Coronary artery (tissue), 2 donors: ENCODE data around the gene PDCD5.

Experiments
- DNase-seq: peaks from one replicate; pipeline ENCODE4 v3.0.0-alpha.2; 2017; ENCODE audit warnings: low spot score
- H3K27ac ChIP-seq, 2 donors: fragments of 200-600 bp; sonication (generic); one replicate each; pipeline ENCODE4 v1.5.1; 2016 to 2019
- H3K4me3 ChIP-seq: fragments of 200-600 bp; sonication (generic); 2 replicates; pipeline ENCODE4 v1.5.1; 2016; ENCODE audit warnings: mild to moderate bottlenecking, moderate library complexity
- TF ChIP-seq, protein P1 (sequence below): fragments of 200-600 bp; sonication (generic); IDR thresholded peaks from one replicate; pipeline ENCODE4 v1.5.1; 2019; ENCODE audit warnings: antibody characterized with exemption

Gene PDCD5

DNA sequence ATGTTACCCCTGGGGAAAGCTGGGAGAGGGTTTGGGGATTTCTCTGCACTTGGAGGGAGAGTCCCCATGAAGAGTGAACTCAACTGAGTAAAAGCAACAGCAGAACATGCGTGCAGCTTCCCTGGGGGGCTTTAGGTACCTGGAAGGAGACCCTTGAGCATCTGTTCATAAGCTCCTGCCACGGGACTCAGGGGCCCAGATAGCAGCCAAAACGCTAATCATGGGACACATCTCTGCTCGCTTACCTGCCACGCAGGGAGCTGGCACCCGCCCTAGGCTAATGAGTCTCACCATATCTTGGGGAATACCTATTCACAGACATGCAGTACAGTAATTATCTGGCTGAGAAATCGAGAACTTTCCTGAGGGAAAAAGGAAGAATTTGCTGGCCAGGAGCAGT lies 33.9 kb downstream of the PDCD5 start:
- H3K4me3 ChIP-seq = no peak overlapping the region
- no peak overlapping the region for H3K27ac ChIP-seq
- no peak for DNase-seq
- TF ChIP-seq, protein P1, sequence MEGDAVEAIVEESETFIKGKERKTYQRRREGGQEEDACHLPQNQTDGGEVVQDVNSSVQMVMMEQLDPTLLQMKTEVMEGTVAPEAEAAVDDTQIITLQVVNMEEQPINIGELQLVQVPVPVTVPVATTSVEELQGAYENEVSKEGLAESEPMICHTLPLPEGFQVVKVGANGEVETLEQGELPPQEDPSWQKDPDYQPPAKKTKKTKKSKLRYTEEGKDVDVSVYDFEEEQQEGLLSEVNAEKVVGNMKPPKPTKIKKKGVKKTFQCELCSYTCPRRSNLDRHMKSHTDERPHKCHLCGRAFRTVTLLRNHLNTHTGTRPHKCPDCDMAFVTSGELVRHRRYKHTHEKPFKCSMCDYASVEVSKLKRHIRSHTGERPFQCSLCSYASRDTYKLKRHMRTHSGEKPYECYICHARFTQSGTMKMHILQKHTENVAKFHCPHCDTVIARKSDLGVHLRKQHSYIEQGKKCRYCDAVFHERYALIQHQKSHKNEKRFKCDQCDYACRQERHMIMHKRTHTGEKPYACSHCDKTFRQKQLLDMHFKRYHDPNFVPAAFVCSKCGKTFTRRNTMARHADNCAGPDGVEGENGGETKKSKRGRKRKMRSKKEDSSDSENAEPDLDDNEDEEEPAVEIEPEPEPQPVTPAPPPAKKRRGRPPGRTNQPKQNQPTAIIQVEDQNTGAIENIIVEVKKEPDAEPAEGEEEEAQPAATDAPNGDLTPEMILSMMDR = no peak

DNA sequence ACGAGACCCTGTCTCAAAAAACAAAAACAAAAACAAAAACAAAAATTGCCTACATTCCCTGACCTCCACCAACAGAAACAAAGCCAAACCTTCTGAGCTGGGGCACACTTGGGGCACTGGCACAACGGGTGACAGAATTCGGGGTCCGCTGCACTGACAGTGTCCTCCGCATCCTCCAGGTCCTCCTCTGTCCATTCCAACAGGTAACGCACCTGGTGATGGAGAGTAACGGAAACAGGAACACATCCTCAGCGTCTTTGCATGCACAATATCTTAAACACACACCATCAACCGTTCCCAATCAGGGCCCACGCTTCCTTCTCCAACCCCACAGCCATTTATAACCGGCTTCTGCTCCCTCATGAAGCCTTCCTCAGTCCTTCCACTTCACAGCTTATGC lies 34.6 kb downstream of the PDCD5 start:
- no peak overlapping the region for H3K4me3 ChIP-seq
- TF ChIP-seq, protein P1 = no peak
- no peak overlapping the region for H3K27ac ChIP-seq
- DNase-seq = no peak

DNA sequence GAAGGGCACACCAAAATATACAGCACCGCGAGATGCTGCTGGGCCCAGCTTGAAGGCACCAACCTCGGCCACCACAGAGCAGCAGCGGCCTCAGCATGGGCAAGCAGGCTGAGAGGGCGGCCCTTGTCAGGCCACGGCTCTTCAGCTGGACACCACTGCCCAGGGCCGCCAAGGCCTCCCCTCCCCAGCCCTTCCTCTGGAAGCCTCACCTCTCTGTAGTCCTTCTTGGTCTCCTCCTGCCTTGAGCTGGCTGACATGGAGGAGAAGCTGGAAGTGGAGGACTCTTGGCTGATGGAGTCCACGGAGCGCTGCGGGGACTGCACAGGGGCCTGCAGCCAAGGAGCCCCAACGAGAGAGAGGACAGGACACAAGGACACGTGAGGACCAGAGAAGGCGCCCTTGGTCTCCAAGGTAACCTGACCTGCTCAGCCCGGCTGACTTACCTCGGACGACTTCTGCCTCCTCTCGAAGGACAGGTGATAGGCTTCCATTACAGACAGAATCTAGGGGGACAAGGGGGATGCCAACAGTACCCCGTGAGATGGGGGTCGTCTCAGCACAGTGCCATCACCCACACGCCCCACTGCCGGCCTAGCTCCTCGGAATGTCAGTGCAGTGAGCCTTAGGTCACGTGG lies 38.2 kb downstream of the PDCD5 start:
- no peak overlapping the region for H3K4me3 ChIP-seq
- H3K27ac ChIP-seq = no peak overlapping the region
- TF ChIP-seq, protein P1 = no peak
- no peak for DNase-seq

DNA sequence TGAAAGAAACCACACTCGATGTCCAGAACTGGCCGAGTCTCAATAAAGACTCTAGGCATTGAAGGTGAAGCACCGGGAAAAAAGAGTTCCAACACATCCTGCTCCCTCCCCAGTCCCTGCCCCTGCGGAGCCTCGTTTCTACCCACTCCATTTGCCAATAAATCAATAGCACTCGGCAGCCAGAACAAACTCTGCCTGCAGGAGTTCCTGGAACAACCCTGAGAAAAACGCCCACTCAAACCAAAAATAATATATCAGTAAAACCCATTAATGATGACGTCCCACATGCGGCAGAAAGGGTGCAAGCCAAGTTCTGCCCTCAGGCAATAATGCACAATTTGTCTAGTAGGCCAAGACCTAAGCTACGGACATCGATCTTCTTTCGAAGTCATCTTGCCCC lies 41.0 kb downstream of the PDCD5 start:
- TF ChIP-seq, protein P1 = no peak
- Histone ChIP-seq H3K27ac (no peak overlapping the region), H3K4me3 (no peak overlapping the region)
- no peak for DNase-seq

DNA sequence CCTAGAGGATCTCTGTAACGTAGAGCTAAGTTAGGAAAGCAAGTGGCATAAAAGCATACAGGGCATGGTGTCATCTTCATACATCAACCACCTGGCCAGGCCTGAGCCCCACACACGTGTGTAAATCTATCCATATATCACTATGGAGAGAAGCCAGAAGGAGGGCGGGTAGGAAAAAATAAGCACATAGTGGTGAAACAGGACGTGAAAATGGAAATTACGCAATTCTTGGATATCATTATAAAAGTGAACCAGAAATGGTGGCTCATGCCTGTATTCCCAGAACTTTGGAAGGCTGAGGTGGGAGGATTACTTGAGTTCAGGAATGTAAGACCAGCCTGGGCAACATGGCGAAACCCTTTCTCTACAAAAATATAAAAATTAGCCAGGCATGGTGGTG lies 43.4 kb downstream of the PDCD5 start:
- Histone ChIP-seq H3K27ac (no peak overlapping the region), H3K4me3 (no peak overlapping the region)
- TF ChIP-seq, protein P1 = no peak
- DNase-seq = no peak

DNA sequence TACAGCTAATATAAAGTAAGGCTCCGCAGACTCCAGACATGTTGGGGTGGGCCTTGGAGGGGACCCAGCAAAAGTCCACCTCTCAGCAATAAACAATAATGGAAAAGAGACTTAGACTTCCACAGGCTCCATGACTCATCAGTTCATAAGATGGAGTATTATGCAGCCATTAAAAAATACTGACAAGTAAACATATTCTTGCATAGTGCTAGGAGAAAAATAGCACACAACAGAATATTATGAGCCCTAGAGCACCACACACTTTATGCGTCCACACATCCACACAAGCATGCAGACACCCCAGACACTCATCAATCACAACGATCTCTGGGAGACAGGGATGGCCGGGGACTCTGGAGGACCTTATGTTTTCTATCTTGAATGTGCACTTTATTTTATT lies 46.0 kb downstream of the PDCD5 start:
- Histone ChIP-seq H3K27ac (no peak overlapping the region), H3K4me3 (no peak overlapping the region)
- DNase-seq = no peak
- TF ChIP-seq, protein P1 = no peak

DNA sequence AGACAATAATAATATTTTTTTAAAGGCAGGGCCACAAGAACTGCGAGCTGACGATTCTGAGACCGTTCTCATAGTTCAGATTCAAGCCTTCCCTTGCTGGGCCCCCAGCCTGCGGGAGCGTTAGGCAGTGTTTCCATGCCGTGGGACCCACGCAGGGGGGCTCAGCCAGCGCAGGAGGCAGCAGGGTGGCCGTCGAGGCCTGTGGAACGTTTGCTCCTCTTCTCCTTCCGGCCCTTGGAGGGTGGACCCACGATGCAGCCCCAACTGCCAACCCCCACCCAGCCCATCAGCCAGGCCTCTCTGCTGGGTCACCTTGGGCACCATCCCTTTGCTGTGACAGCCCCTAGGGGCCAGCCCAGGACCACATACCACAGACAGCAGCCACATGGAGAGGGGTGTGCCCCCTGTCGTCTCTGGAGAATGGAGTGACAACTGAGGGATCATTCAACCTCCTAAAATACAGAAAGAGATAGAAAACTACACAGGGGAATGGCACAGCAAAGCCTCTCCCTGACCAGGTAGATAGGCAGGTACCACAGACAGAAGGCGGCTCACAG lies 46.8 kb downstream of the PDCD5 start:
- no peak for DNase-seq
- Histone ChIP-seq H3K27ac (no peak overlapping the region), H3K4me3 (no peak overlapping the region)
- TF ChIP-seq, protein P1 = no peak
